Stimulated activated CD8-positive, alpha-beta memory T cell treated with anti-CD3 and anti-CD28 coated beads, Interleukin-4, amount 100 ng/mL, for 48 hours (primary cell): ENCODE measurements around the gene NCKAP5.

Source experiments
- DNase-seq: peaks from one replicate; pipeline ENCODE4 v3.0.0-alpha.2; 2020

NCKAP5 gene

GRCh38 chr2:133418021-133418420 is 150.2 kb downstream of the NCKAP5 start:
- no peak for DNase-seq

- DNase-seq = no peak
These were observed 150.8 kb downstream of the NCKAP5 start for GRCh38 chr2:133417415-133417814.

- DNase-seq = no peak
These were observed 151.5 kb downstream of the NCKAP5 start for GRCh38 chr2:133416736-133417135.

- no peak for DNase-seq
These were observed 152.1 kb downstream of the NCKAP5 start for GRCh38 chr2:133416146-133416545.

GRCh38 chr2:133415210-133415876 is 152.9 kb downstream of the NCKAP5 start:
- DNase-seq = no peak

- no peak for DNase-seq
These were observed 153.6 kb downstream of the NCKAP5 start for GRCh38 chr2:133414486-133415209.

- DNase-seq = no peak
These were observed 154.4 kb downstream of the NCKAP5 start for GRCh38 chr2:133413863-133414262.

GRCh38 chr2:133412694-133413093 is 155.6 kb downstream of the NCKAP5 start:
- DNase-seq = no peak

GRCh38 chr2:133411857-133412256 is 156.4 kb downstream of the NCKAP5 start:
- no peak for DNase-seq

GRCh38 chr2:133411101-133411500 is 157.2 kb downstream of the NCKAP5 start:
- DNase-seq = no peak

- DNase-seq = no peak
These were observed 158.5 kb downstream of the NCKAP5 start for GRCh38 chr2:133409581-133410285.

- DNase-seq = no peak
These were observed 159.6 kb downstream of the NCKAP5 start for GRCh38 chr2:133408671-133409070.

- no peak for DNase-seq
These were observed 160.9 kb downstream of the NCKAP5 start for GRCh38 chr2:133407341-133407740.

- no peak for DNase-seq
These were observed 163.0 kb downstream of the NCKAP5 start for GRCh38 chr2:133405252-133405651.

- DNase-seq = no peak
These were observed 167.9 kb downstream of the NCKAP5 start for GRCh38 chr2:133400411-133400810.

GRCh38 chr2:133393895-133394294 is 174.4 kb downstream of the NCKAP5 start:
- DNase-seq = no peak

- no peak for DNase-seq
These were observed 178.1 kb downstream of the NCKAP5 start for GRCh38 chr2:133390156-133390555.

- DNase-seq = no peak
These were observed 178.7 kb downstream of the NCKAP5 start for GRCh38 chr2:133389569-133389968.

GRCh38 chr2:133382566-133382965 is 185.7 kb downstream of the NCKAP5 start:
- DNase-seq = no peak

- no peak for DNase-seq
These were observed 187.3 kb downstream of the NCKAP5 start for GRCh38 chr2:133380991-133381390.

GRCh38 chr2:133378928-133379549 is 189.2 kb downstream of the NCKAP5 start:
- no peak for DNase-seq

GRCh38 chr2:133378386-133378785 is 189.9 kb downstream of the NCKAP5 start:
- DNase-seq = no peak

- DNase-seq = no peak
These were observed 190.7 kb downstream of the NCKAP5 start for GRCh38 chr2:133377599-133377998.
